Body of pancreas (tissue), 4 donors: Measurements from ENCODE around the gene CHCHD1. TPM values are rescaled to one million over a fixed set of nuclear protein-coding genes. Genes with fewer than 3 reads are reported as not detected.

ENCODE experiments used
- ATAC-seq: fragments of 150-250 bp; one replicate; pipeline ENCODE4 v1.9.1; 2016
- DNase-seq, 4 donors: peaks; one replicate each; pipeline ENCODE4 v3.0.0-alpha.2; 2019
- H3K27ac ChIP-seq, 4 donors: fragments of 200-600 bp; sonication (generic); 1 replicate in 3 of 4; 2 replicates in 1 of 4; pipeline versions ENCODE4 v1.5.1 to v1.6.1; 2016 to 2019; ENCODE audit warnings: mild to moderate bottlenecking in 1 of 4, mixed read lengths in 1 of 4, moderate library complexity in 1 of 4
- H3K27me3 ChIP-seq, 2 donors: fragments of 200-600 bp; sonication (generic); one replicate each; pipeline ENCODE4 v1.6.0; 2016; ENCODE audit warnings: mild to moderate bottlenecking in 1 of 2
- H3K36me3 ChIP-seq, 2 donors: fragments of 200-600 bp; sonication (generic); replicated peaks in 1 of 2; 2 replicates each; pipeline ENCODE4 v1.5.1; 2016; ENCODE audit warnings: low read depth in 2 of 2; ENCODE audit not compliant: insufficient read depth in 1 of 2
- H3K4me1 ChIP-seq: fragments of 200-600 bp; sonication (generic); one replicate; pipeline ENCODE4 v1.6.0; 2016
- H3K4me3 ChIP-seq, 2 donors: fragments of 200-600 bp; sonication (generic); 1 replicate in 1 of 2; 2 replicates in 1 of 2; pipeline ENCODE4 v1.5.1; 2016 to 2019
- H3K9me3 ChIP-seq, 3 donors: fragments of 200-600 bp; sonication (generic); 1 replicate in 2 of 3; 2 replicates in 1 of 3; pipeline ENCODE4 v1.5.1; 2016
- CTCF ChIP-seq, 7 experiments: fragments of 450-650 bp in 4 of 7; fragments of 200-600 bp in 3 of 7; sonication (generic) in 3 of 7; IDR thresholded peaks; one replicate each; pipeline ENCODE4 v1.5.1; 2016 to 2019; ENCODE audit warnings: antibody characterized with exemption in 7 of 7
- POLR2A ChIP-seq, 3 donors: fragments of 450-650 bp; IDR thresholded peaks; one replicate each; pipeline ENCODE4 v1.6.1; 2016; ENCODE audit warnings: antibody characterized with exemption in 3 of 3, mild to moderate bottlenecking in 2 of 3
- WGBS, 2 donors: methylation state at CpG; one replicate each; pipeline ENCODE4 v1.1.5; 2017; 5-methylcytosine and 5-hydroxymethylcytosine counted together
- intact Hi-C: fragments of 100-400 bp; cut with DNase I; formaldehyde crosslinking; loops from one replicate; pipeline ENCODE4 v1.15.1; 2023
- total RNA-seq, 2 donors: library from RNA; depleted of rRNA; stranded (reverse); fragments of >200 nt; gene quantifications; one replicate each; pipeline ENCODE4 v1.1.0, GENCODE V29; 2016

Gene CHCHD1
- total RNA-seq, 2 donors from 2014 or later = 9.3 to 15.8 TPM

GRCh38 chr10:73819513-73820093 lies 37.8 kb downstream of the CHCHD1 start:
- no peaks in the 10 kb centered on the region for H3K36me3 ChIP-seq
- WGBS, 2 donors = 35% methylated on average over 13 to 20 of the region's 20 CpGs
- no peak for TF ChIP-seq POLR2A (IDR thresholded peaks at IDR 0.05)
- peak in 5 of 7 experiments; percentile 22 to 41 (median 37) for TF ChIP-seq CTCF (IDR thresholded peaks at IDR 0.05)

DNA sequence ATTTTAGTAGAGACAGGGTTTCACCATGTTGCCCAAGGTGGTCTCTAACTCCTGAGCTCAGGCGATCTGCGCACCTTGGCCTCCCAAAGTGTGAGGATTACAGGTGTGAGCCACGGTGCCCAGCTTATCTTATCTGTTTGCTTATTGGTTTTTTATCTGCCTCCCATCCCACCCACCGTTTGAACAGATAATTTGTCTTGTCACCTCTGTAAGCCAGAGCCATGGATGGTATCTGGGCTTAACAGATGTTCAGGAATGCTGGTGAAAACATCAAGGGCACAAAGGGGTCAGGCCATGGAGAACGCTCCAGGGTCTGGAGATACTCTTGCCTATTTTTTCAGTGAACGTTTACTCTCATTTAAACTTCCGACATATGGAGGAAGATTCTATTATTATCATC lies 41.5 kb downstream of the CHCHD1 start:
- peaks cover 16% of the 10 kb centered on the region for H3K4me1 ChIP-seq
- intact Hi-C loops = no loop called here
- H3K27me3 ChIP-seq = no peaks in the 10 kb centered on the region
- ATAC-seq = no peak
- H3K4me3 ChIP-seq = no peak overlapping the region
- no peak for DNase-seq
- no peaks in the 10 kb centered on the region for H3K9me3 ChIP-seq
- 71 to 76% methylated on average over 7 of the region's 7 CpGs for WGBS, 2 donors
- no peak overlapping the region for H3K27ac ChIP-seq
- no peak for TF ChIP-seq POLR2A (IDR thresholded peaks at IDR 0.05)
- TF ChIP-seq CTCF (IDR thresholded peaks at IDR 0.05) = no peak
- no peaks in the 10 kb centered on the region for H3K36me3 ChIP-seq

More at GRCh38 chr10:73819513-73820093, 37.8 kb downstream of the CHCHD1 start:
- Histone ChIP-seq H3K9me3 (no peaks in the 10 kb centered on the region), H3K4me3 (no peak overlapping the region), H3K27me3 (no peaks in the 10 kb centered on the region), H3K4me1 (peaks cover 16% of the 10 kb centered on the region), H3K27ac (peak overlapping the region; percentile 6 to 78 (median 64))
- intact Hi-C loops = no loop called here
- peak; percentile 88 to 95 (median 92) for DNase-seq
- peak; percentile 94 for ATAC-seq

GRCh38 chr10:73824146-73824725 lies 42.4 kb downstream of the CHCHD1 start:
- DNase-seq (no peak), ATAC-seq (no peak)
- no peak overlapping the region for H3K4me3 ChIP-seq
- no peak for TF ChIP-seq POLR2A (IDR thresholded peaks at IDR 0.05)
- TF ChIP-seq CTCF (IDR thresholded peaks at IDR 0.05) = no peak
- no peak overlapping the region for H3K27ac ChIP-seq
- WGBS, 2 donors = 97 to 98% methylated on average over 9 to 14 of the region's 14 CpGs
- peaks cover 10% of the 10 kb centered on the region for H3K4me1 ChIP-seq
- H3K36me3 ChIP-seq = no peaks in the 10 kb centered on the region
- no peaks in the 10 kb centered on the region for H3K27me3 ChIP-seq
- no peaks in the 10 kb centered on the region for H3K9me3 ChIP-seq
- intact Hi-C loops = no loop called here

GRCh38 chr10:73827346-73828089 lies 45.7 kb downstream of the CHCHD1 start:
- 90 to 93% methylated on average over 19 of the region's 19 CpGs for WGBS, 2 donors
- no peak for TF ChIP-seq CTCF (IDR thresholded peaks at IDR 0.05)
- no peak for TF ChIP-seq POLR2A (IDR thresholded peaks at IDR 0.05)
- H3K36me3 ChIP-seq = no peaks in the 10 kb centered on the region
- no peaks in the 10 kb centered on the region for H3K4me1 ChIP-seq
- intact Hi-C loops = no loop called here
- no peak overlapping the region for H3K27ac ChIP-seq
- no peak for ATAC-seq
- no peaks in the 10 kb centered on the region for H3K27me3 ChIP-seq
- DNase-seq = no peak
- H3K4me3 ChIP-seq = no peak overlapping the region
- no peaks in the 10 kb centered on the region for H3K9me3 ChIP-seq
